ENCODE data around the gene MAP2K6. TPM values are rescaled to one million over a fixed set of nuclear protein-coding genes. Genes with fewer than 3 reads are reported as not detected.

Gene MAP2K6
- total RNA-seq, 1 donor from 2014 or later, result 2.0 TPM

DNA sequence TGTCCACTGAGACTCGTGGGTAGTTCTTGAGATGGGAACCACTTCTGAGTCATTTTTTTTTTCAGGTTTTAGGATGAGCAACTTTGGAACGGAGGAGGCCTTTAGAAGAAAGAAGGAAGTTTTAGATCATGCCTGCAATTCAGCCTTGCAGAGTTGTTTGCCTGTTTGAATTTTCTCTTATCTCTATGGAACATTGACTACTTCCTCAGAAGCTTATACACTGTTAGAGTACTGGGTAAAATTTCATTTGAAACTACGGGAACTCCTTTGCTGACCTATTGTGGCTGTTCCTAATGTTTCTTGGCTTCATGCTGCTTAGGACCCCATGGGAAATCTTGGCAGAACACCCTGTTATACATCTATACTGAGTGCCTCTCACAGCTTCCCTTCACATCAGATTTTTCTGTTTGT, 70.8 kb downstream of the MAP2K6 start:
- TF ChIP-seq, protein P1, sequence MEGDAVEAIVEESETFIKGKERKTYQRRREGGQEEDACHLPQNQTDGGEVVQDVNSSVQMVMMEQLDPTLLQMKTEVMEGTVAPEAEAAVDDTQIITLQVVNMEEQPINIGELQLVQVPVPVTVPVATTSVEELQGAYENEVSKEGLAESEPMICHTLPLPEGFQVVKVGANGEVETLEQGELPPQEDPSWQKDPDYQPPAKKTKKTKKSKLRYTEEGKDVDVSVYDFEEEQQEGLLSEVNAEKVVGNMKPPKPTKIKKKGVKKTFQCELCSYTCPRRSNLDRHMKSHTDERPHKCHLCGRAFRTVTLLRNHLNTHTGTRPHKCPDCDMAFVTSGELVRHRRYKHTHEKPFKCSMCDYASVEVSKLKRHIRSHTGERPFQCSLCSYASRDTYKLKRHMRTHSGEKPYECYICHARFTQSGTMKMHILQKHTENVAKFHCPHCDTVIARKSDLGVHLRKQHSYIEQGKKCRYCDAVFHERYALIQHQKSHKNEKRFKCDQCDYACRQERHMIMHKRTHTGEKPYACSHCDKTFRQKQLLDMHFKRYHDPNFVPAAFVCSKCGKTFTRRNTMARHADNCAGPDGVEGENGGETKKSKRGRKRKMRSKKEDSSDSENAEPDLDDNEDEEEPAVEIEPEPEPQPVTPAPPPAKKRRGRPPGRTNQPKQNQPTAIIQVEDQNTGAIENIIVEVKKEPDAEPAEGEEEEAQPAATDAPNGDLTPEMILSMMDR (IDR thresholded peaks at IDR 0.05; ENCODE audit: borderline replicate concordance), result no peak
- intact Hi-C loops (cut with micrococcal nuclease), result no loop called here
- Histone ChIP-seq H3K4me1 (peaks cover 25% of the 10 kb centered on the region), H3K4me3 (peak overlapping the region; percentile 58), H3K27ac (replicated peaks) (peak overlapping the region; percentile 85), H3K9me3 (replicated peaks) (no peaks in the 10 kb centered on the region), H3K27me3 (ENCODE audit: low read depth) (no peaks in the 10 kb centered on the region), H3K36me3 (no peaks in the 10 kb centered on the region)
- DNase-seq, result no peak

- no peaks in the 10 kb centered on the region for H3K36me3 ChIP-seq
- H3K9me3 ChIP-seq (replicated peaks), result no peaks in the 10 kb centered on the region
- H3K27ac ChIP-seq (replicated peaks), result peak overlapping the region; percentile 85
- intact Hi-C loops (cut with micrococcal nuclease), result no loop called here
- H3K4me1 ChIP-seq, result peaks cover 22% of the 10 kb centered on the region
- TF ChIP-seq, protein P1 (IDR thresholded peaks at IDR 0.05; ENCODE audit: borderline replicate concordance), result no peak
- DNase-seq, result no peak
- H3K4me3 ChIP-seq, result peak overlapping the region; percentile 58
- no peaks in the 10 kb centered on the region for H3K27me3 ChIP-seq (ENCODE audit: low read depth)
Observed at GRCh38 chr17:69485901-69486643, 71.6 kb downstream of the MAP2K6 start.

GRCh38 chr17:69486779-69487637, 72.5 kb downstream of the MAP2K6 start:
- peaks cover 22% of the 10 kb centered on the region for H3K4me1 ChIP-seq
- DNase-seq, result no peak
- intact Hi-C loops (cut with micrococcal nuclease), result no loop called here
- H3K27me3 ChIP-seq (ENCODE audit: low read depth), result no peaks in the 10 kb centered on the region
- H3K4me3 ChIP-seq, result no peak overlapping the region
- TF ChIP-seq, protein P1 (IDR thresholded peaks at IDR 0.05; ENCODE audit: borderline replicate concordance), result no peak
- no peaks in the 10 kb centered on the region for H3K9me3 ChIP-seq (replicated peaks)
- H3K36me3 ChIP-seq, result no peaks in the 10 kb centered on the region
- H3K27ac ChIP-seq (replicated peaks), result peak overlapping the region; percentile 85

DNA sequence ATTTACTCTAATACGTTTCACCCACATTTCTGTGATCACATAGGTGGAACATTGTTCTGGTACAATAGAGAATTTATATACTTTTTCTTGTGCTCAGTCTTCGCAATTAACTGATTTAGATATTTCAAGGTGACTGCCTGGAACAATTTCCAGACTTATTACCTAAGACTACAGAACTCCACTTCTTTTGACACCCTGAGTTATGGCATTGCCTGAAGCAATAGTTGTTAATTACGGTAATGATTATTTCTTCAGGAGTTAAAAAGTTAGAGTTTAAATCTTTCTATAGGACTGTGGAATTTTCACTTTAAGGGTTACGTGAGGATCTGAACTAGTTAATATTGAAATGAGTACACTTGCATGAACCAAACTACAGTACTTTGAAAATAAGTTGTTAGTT, 74.8 kb downstream of the MAP2K6 start:
- TF ChIP-seq, protein P1 (IDR thresholded peaks at IDR 0.05; ENCODE audit: borderline replicate concordance), result no peak
- no peaks in the 10 kb centered on the region for H3K9me3 ChIP-seq (replicated peaks)
- no peak for DNase-seq
- intact Hi-C loops (cut with micrococcal nuclease), result no loop called here
- H3K27me3 ChIP-seq (ENCODE audit: low read depth), result no peaks in the 10 kb centered on the region
- no peak overlapping the region for H3K4me3 ChIP-seq
- H3K4me1 ChIP-seq, result peaks cover 22% of the 10 kb centered on the region
- no peaks in the 10 kb centered on the region for H3K36me3 ChIP-seq
- no peak overlapping the region for H3K27ac ChIP-seq (replicated peaks)

DNA sequence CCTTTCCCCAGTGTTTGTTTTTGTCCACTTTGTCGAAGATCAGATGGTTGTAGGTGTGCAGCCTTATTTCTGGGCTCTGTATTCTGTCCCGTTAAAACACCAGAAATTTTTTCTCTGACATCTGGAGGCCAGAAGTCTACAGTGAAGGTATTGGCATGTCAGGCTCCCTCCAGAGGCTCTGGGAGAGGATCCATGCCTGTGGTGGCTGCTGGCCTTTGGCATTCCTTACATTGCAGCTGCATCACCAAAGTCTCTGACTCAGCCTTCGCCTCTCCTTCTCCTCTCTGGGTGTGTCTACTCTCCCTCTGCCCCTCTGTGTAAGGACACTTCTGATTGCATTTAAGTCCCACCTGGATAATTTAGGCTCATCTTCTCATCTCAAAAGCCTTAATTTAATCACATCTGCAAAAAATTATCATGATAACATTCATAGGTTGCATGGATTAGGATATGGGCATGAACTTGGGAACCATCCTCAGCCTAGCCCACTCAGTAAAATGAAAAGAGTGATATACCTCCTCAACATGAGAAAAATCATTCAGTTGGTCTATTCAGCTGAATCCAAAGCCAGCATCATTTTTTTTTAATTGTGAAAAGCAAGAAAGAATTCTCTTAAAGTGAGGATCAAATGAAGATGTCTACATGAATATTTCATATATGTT, 78.0 kb downstream of the MAP2K6 start:
- H3K27ac ChIP-seq (replicated peaks), result no peak overlapping the region
- no peaks in the 10 kb centered on the region for H3K36me3 ChIP-seq
- H3K4me1 ChIP-seq, result no peaks in the 10 kb centered on the region
- TF ChIP-seq, protein P1 (IDR thresholded peaks at IDR 0.05; ENCODE audit: borderline replicate concordance), result no peak
- DNase-seq, result no peak
- intact Hi-C loops (cut with micrococcal nuclease), result no loop called here
- no peaks in the 10 kb centered on the region for H3K9me3 ChIP-seq (replicated peaks)
- no peaks in the 10 kb centered on the region for H3K27me3 ChIP-seq (ENCODE audit: low read depth)
- H3K4me3 ChIP-seq, result no peak overlapping the region
